SK-N-SH (cell line): ENCODE results near the gene UBE3D. TPM values are rescaled to one million over a fixed set of nuclear protein-coding genes. Genes with fewer than 3 reads are reported as not detected.

Experiments
- CTCF ChIA-PET: fragments of 300-600, 350-600 bp; formaldehyde crosslinking; extraction: SDS; loops from one replicate; lab custom pipeline; 2021; lab: Yijun Ruan, JAX
- POLR2A ChIA-PET: fragments of 350-600 bp; sonication (Branson Sonifier 250); formaldehyde crosslinking; extraction: SDS; loops from one replicate; lab custom pipeline; 2020; ENCODE audit warnings: antibody characterized with exemption, inconsistent platforms; lab: Yijun Ruan, JAX
- DNase-seq: peaks from one replicate; pipeline ENCODE4 v3.0.0; 2012
- H2AFZ ChIP-seq: fragments of 200-600 bp; sonication (generic); 2 replicates; pipeline ENCODE4 v1.8.1; 2016; ENCODE audit warnings: antibody characterized with exemption, mild to moderate bottlenecking, low read depth
- H3F3A ChIP-seq: fragments of 200-600 bp; sonication (generic); replicated peaks from 2 replicates; pipeline ENCODE3; 2016; ENCODE audit warnings: antibody characterized with exemption, mild to moderate bottlenecking; ENCODE audit not compliant: insufficient read depth
- H3K27ac ChIP-seq, 2 experiments: fragments of 200-500 bp in 1 of 2; fragments of 200-600 bp in 1 of 2; sonication (Bioruptor generic) in 1 of 2; sonication (generic), shearing (Covaris generic) in 1 of 2; 2 replicates each; pipeline versions ENCODE4 v1.5.1 to v1.6.1; 2014 to 2016; ENCODE audit warnings: low read depth in 2 of 2, inconsistent platforms in 1 of 2, low read length in 1 of 2, mild to moderate bottlenecking in 1 of 2, mixed read lengths in 1 of 2
- H3K27me3 ChIP-seq: fragments of 200-600 bp; sonication (generic), shearing (Covaris generic); 2 replicates; pipeline ENCODE4 v1.6.1; 2016; ENCODE audit warnings: mixed run types; ENCODE audit not compliant: insufficient read depth
- H3K36me3 ChIP-seq, 2 experiments: fragments of 200-500 bp in 1 of 2; fragments of 200-600 bp in 1 of 2; sonication (Bioruptor generic) in 1 of 2; sonication (generic) in 1 of 2; replicated peaks in 1 of 2; 2 replicates each; pipeline versions ENCODE3 to v1.5.1; 2014 to 2016; ENCODE audit warnings: low read length in 1 of 2, mild to moderate bottlenecking in 1 of 2; ENCODE audit not compliant: insufficient read depth in 2 of 2, control insufficient read depth in 1 of 2
- H3K4me1 ChIP-seq, 2 experiments: fragments of 200-500 bp in 1 of 2; fragments of 200-600 bp in 1 of 2; sonication (Bioruptor generic) in 1 of 2; sonication (generic), shearing (Covaris generic) in 1 of 2; 2 replicates each; pipeline versions ENCODE4 v1.5.1 to v1.6.1; 2014 to 2016; ENCODE audit warnings: low read depth in 1 of 2, low read length in 1 of 2, mixed run types in 1 of 2; ENCODE audit not compliant: insufficient read depth in 2 of 2, control insufficient read depth in 1 of 2
- H3K4me2 ChIP-seq: fragments of 200-600 bp; sonication (generic), shearing (Covaris generic); 2 replicates; pipeline ENCODE4 v1.6.1; 2017; ENCODE audit warnings: mixed run types
- H3K4me3 ChIP-seq, 2 experiments: fragments of 200-500 bp in 1 of 2; fragments of 200-600 bp in 1 of 2; sonication (Bioruptor generic) in 1 of 2; sonication (generic), shearing (Covaris generic) in 1 of 2; 2 replicates each; pipeline versions ENCODE4 v1.5.1 to v1.8.1; 2014 to 2016; ENCODE audit warnings: low read depth in 2 of 2, inconsistent platforms in 1 of 2, low read length in 1 of 2, mild to moderate bottlenecking in 1 of 2, mixed read lengths in 1 of 2, moderate library complexity in 1 of 2
- H3K79me2 ChIP-seq: fragments of 200-600 bp; sonication (generic); 2 replicates; pipeline ENCODE4 v1.8.1; 2017; ENCODE audit warnings: mild to moderate bottlenecking; ENCODE audit not compliant: insufficient read depth
- H3K9ac ChIP-seq: fragments of 200-600 bp; sonication (generic); 2 replicates; pipeline ENCODE4 v1.6.1; 2017; ENCODE audit warnings: mixed run types
- H3K9me2 ChIP-seq: fragments of 200-600 bp; sonication (generic); 2 replicates; pipeline ENCODE4 v1.6.1; 2017; ENCODE audit warnings: mixed run types
- H3K9me3 ChIP-seq: fragments of 200-600 bp; sonication (generic); 2 replicates; pipeline ENCODE4 v1.6.1; 2017; ENCODE audit warnings: mixed run types, mild to moderate bottlenecking, moderate library complexity
- H4K20me1 ChIP-seq: fragments of 200-600 bp; sonication (generic); 2 replicates; pipeline ENCODE4 v1.6.1; 2017; ENCODE audit warnings: mild to moderate bottlenecking, mixed run types; ENCODE audit not compliant: insufficient read depth
- CTCF ChIP-seq: fragments of 200-600 bp; sonication (generic); IDR thresholded peaks from 2 replicates; pipeline ENCODE4 v1.6.1; 2017; ENCODE audit warnings: antibody characterized with exemption, mild to moderate bottlenecking, moderate library complexity
- EP300 ChIP-seq, 2 experiments: IDR thresholded peaks; 2 replicates each; pipeline versions ENCODE4 v1.4.0 to v1.6.1; 2012; ENCODE audit warnings: borderline replicate concordance in 1 of 2, low read depth in 1 of 2, low read length in 1 of 2
- EZH2phosphoT487 ChIP-seq: fragments of 200-600 bp; sonication (generic); IDR thresholded peaks from 2 replicates; pipeline ENCODE4 v1.6.1; 2017; ENCODE audit warnings: low read depth, mixed run types, mild to moderate bottlenecking, antibody characterized with exemption, moderate library complexity, borderline replicate concordance
- FOSL2 ChIP-seq: IDR thresholded peaks from 2 replicates; pipeline ENCODE4 v1.4.0; 2012; ENCODE audit warnings: low read depth, mild to moderate bottlenecking, moderate library complexity, borderline replicate concordance
- GABPA ChIP-seq: IDR thresholded peaks from 2 replicates; pipeline ENCODE4 v1.4.0; 2012; ENCODE audit warnings: low read depth, mild to moderate bottlenecking
- MXI1 ChIP-seq: IDR thresholded peaks from 2 replicates; pipeline ENCODE4 v1.6.1; 2012; ENCODE audit warnings: mild to moderate bottlenecking, low read depth, low read length, improper control_type of control experiment
- NRF1 ChIP-seq: IDR thresholded peaks from 2 replicates; pipeline ENCODE4 v1.6.1; 2012; ENCODE audit warnings: low read depth, mild to moderate bottlenecking, low read length
- POLR2AphosphoS5 ChIP-seq: IDR thresholded peaks from 2 replicates; pipeline ENCODE4 v1.6.1; 2012; ENCODE audit warnings: low read depth, low read length
- SIN3A ChIP-seq: IDR thresholded peaks from 2 replicates; pipeline ENCODE4 v1.6.1; 2012; ENCODE audit warnings: low read depth, mild to moderate bottlenecking, low read length, moderate library complexity, borderline replicate concordance
- TEAD4 ChIP-seq: IDR thresholded peaks from 2 replicates; pipeline ENCODE4 v1.4.0; 2012; ENCODE audit warnings: mild to moderate bottlenecking, borderline replicate concordance; ENCODE audit not compliant: insufficient read depth
- WGBS: methylation state at CpG from one replicate; pipeline ENCODE4 v1.1.6; 2017; ENCODE audit warnings: low lambda C conversion rate; 5-methylcytosine and 5-hydroxymethylcytosine counted together
- polyA plus RNA-seq, 3 experiments: library from polyadenylated mRNA; depleted of rRNA; stranded (reverse); fragments of >200 nt; gene quantifications; 2 replicates each; pipeline ENCODE4 v1.2.3, GENCODE V29; 2012
- TF ChIP-seq, protein P1 (sequence below): IDR thresholded peaks from 2 replicates; pipeline ENCODE4 v1.4.0; 2012; ENCODE audit warnings: low read depth, borderline replicate concordance
- TF ChIP-seq, protein P2 (sequence below): fragments of 150-350 bp; IDR thresholded peaks from 2 replicates; pipeline ENCODE4 v1.6.1; 2016; ENCODE audit warnings: mild to moderate bottlenecking, low read depth, low read length

Gene UBE3D
- polyA plus RNA-seq, 1 of the 3 experiments (the other 2 are of a cell fraction) = 3.4 TPM

- H3K27me3 ChIP-seq = no peaks in the 10 kb centered on the region
- ChIA-PET POLR2A (no interaction called here), CTCF (no interaction called here)
- TF ChIP-seq TEAD4 (no peak), EZH2phosphoT487 (no peak), EP300 (IDR thresholded peaks at IDR 0.05; ENCODE audit: borderline replicate concordance in 1 of 2, low read depth in 1 of 2, low read length in 1 of 2) (no peak)
- no peak overlapping the region for H3K4me2 ChIP-seq
- no peak for DNase-seq
- H3K27ac ChIP-seq = no peak overlapping the region
- H3K4me3 ChIP-seq = no peak overlapping the region
- no peak overlapping the region for H2AFZ ChIP-seq
- H3F3A ChIP-seq = no peaks in the 10 kb centered on the region
- no peak overlapping the region for H3K9ac ChIP-seq
- H4K20me1 ChIP-seq = no peaks in the 10 kb centered on the region
- peaks cover 0 to 15% of the 10 kb centered on the region in 2 experiments; a peak in 3 of 4 replicates for H3K4me1 ChIP-seq
- H3K79me2 ChIP-seq = no peaks in the 10 kb centered on the region
- no peaks in the 10 kb centered on the region for H3K9me3 ChIP-seq
- H3K36me3 ChIP-seq = no peaks in the 10 kb centered on the region
- WGBS = 87% methylated on average over 1 of the region's 1 CpG
- H3K9me2 ChIP-seq = no peaks in the 10 kb centered on the region
Measured at GRCh38 chr6:82910395-82910794, 155.2 kb downstream of the UBE3D start.

DNA sequence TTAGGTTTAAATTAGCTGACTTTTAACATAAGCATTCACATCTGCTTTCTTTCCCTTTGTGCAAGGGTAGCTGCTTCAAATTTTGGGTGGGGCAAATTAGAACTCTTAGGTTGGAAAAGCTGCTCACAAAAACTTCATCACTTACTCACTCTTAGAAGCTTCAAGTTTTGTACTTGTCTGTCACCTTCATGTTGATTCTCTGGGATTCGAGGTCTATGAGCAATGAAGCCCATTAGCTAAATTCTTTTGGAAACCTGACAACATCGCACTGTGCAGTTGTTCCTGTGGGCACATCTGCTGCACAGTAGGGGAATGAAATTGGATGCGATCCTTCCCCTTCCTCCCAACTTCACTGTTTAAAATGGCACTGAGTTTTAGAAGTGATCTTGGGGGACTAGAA lies 156.1 kb downstream of the UBE3D start:
- Histone ChIP-seq H3K4me2 (no peak overlapping the region), H3K9ac (no peak overlapping the region), H3K27me3 (no peaks in the 10 kb centered on the region)
- no peak for DNase-seq
- CTCF ChIA-PET = no interaction called here
- 86% methylated on average over 3 of the region's 3 CpGs for WGBS
- no peak for TF ChIP-seq SIN3A
- TF ChIP-seq, protein P1, sequence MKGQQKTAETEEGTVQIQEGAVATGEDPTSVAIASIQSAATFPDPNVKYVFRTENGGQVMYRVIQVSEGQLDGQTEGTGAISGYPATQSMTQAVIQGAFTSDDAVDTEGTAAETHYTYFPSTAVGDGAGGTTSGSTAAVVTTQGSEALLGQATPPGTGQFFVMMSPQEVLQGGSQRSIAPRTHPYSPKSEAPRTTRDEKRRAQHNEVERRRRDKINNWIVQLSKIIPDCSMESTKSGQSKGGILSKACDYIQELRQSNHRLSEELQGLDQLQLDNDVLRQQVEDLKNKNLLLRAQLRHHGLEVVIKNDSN = no peak
- TF ChIP-seq EP300 (IDR thresholded peaks at IDR 0.05; ENCODE audit: borderline replicate concordance in 1 of 2, low read depth in 1 of 2, low read length in 1 of 2) = no peak
- TF ChIP-seq, protein P2, sequence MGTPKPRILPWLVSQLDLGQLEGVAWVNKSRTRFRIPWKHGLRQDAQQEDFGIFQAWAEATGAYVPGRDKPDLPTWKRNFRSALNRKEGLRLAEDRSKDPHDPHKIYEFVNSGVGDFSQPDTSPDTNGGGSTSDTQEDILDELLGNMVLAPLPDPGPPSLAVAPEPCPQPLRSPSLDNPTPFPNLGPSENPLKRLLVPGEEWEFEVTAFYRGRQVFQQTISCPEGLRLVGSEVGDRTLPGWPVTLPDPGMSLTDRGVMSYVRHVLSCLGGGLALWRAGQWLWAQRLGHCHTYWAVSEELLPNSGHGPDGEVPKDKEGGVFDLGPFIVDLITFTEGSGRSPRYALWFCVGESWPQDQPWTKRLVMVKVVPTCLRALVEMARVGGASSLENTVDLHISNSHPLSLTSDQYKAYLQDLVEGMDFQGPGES = no peak
- no peak for TF ChIP-seq NRF1
- no peak for TF ChIP-seq GABPA
- no peak for TF ChIP-seq FOSL2
- TF ChIP-seq POLR2AphosphoS5 = no peak
- no peak for TF ChIP-seq CTCF
- no peak for TF ChIP-seq MXI1
- TF ChIP-seq, all 33 proteins: peak for 0
- Histone ChIP-seq H3K9me3 (no peaks in the 10 kb centered on the region), H3K27ac (no peak overlapping the region), H3K79me2 (no peaks in the 10 kb centered on the region), H4K20me1 (no peaks in the 10 kb centered on the region), H2AFZ (no peak overlapping the region), H3K4me1 (peaks cover 2 to 15% of the 10 kb centered on the region in 2 experiments; a peak in 3 of 4 replicates), H3F3A (no peaks in the 10 kb centered on the region), H3K9me2 (no peaks in the 10 kb centered on the region), H3K4me3 (no peak overlapping the region), H3K36me3 (no peaks in the 10 kb centered on the region)
- POLR2A ChIA-PET = interaction anchor here (0.9 to 1.0 kb wide), 2 partner anchors 20 to 662 kb away, joined by 3 read pairs; partner anchors contain the start of gene IBTK
